Osteoblast (primary cell): ENCODE measurements around the gene ALG14. TPM values are rescaled to one million over a fixed set of nuclear protein-coding genes. Genes with fewer than 3 reads are reported as not detected.
"Not testable (repeated sequence)": the region's sequence is repeated elsewhere in the genome, so short reads cannot be mapped to it uniquely, and the experiment has no call there.

ENCODE experiments used
- DNase-seq: peaks from one replicate; pipeline ENCODE4 v3.0.0; 2011; ENCODE audit warnings: low spot score, mixed read lengths; ENCODE audit not compliant: insufficient read length; ENCODE audit errors: missing footprints
- H2AFZ ChIP-seq: 2 replicates; pipeline ENCODE4 v1.6.0; 2011; ENCODE audit warnings: mild to moderate bottlenecking, low read length
- H3K27ac ChIP-seq: 2 replicates; pipeline ENCODE4 v1.5.1; 2011; ENCODE audit warnings: mild to moderate bottlenecking, low read depth, low read length, moderate library complexity
- H3K27me3 ChIP-seq: 2 replicates; pipeline ENCODE4 v1.6.0; 2012; ENCODE audit warnings: mild to moderate bottlenecking, control low read depth, inconsistent platforms, low read length, moderate library complexity; ENCODE audit not compliant: insufficient read depth
- H3K36me3 ChIP-seq: 2 replicates; pipeline ENCODE4 v1.5.1; 2011; ENCODE audit warnings: mild to moderate bottlenecking, low read length, control low read depth, moderate library complexity; ENCODE audit not compliant: insufficient read depth
- H3K4me1 ChIP-seq: 2 replicates; pipeline ENCODE4 v1.5.1; 2011; ENCODE audit warnings: mild to moderate bottlenecking, low read length, control low read depth, moderate library complexity; ENCODE audit not compliant: insufficient read depth
- H3K4me2 ChIP-seq: 2 replicates; pipeline ENCODE4 v1.6.0; 2011; ENCODE audit warnings: mild to moderate bottlenecking, low read length; ENCODE audit not compliant: insufficient read depth
- H3K4me3 ChIP-seq: fragments of 200-600 bp; sonication (generic); 3 replicates; pipeline ENCODE4 v1.5.1; 2012; ENCODE audit warnings: mild to moderate bottlenecking, low read length, inconsistent platforms; ENCODE audit not compliant: insufficient read depth
- H3K79me2 ChIP-seq: 2 replicates; pipeline ENCODE4 v1.6.0; 2012; ENCODE audit warnings: mild to moderate bottlenecking, low read length, control low read depth, inconsistent platforms; ENCODE audit not compliant: insufficient read depth
- H3K9me3 ChIP-seq: 2 replicates; pipeline ENCODE4 v1.5.1; 2011; ENCODE audit warnings: low read depth, low read length, control low read depth
- H4K20me1 ChIP-seq: 2 replicates; pipeline ENCODE4 v1.6.0; 2012; ENCODE audit warnings: mild to moderate bottlenecking, low read length, control low read depth; ENCODE audit not compliant: insufficient read depth
- total RNA-seq: library from RNA; depleted of rRNA; stranded (reverse); fragments of >200 nt; gene quantifications from 2 replicates; pipeline ENCODE4 v1.2.3, GENCODE V29; 2012
- TF ChIP-seq, protein P1 (sequence below): IDR thresholded peaks from 2 replicates; pipeline ENCODE4 v1.5.1; 2011; ENCODE audit warnings: mild to moderate bottlenecking, low read depth, low read length, moderate library complexity; ENCODE audit errors: extremely low read depth

ALG14 gene
- total RNA-seq, 1 donor = 1.4 TPM

DNA sequence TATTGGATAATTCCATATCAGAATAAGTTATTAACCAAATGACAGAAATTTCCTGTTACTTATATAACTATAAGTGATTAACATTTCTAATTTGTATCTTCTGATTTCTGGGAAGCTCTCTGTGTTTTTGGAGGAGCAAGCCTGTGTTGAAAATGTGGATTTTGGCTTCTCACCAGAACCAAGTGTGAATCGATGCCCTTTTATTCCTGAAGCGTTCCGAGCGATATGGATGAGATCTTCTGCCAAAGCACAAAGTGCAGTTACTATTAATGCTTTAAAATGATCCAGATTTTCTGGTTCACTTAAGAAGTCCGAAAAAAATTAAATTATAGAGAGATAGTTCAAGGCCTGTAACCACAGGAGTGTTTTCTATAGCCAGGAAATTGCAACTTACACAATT lies 22.8 kb downstream of the ALG14 start:
- Histone ChIP-seq H3K4me1 (no peaks in the 10 kb centered on the region), H3K27ac (no peak overlapping the region), H3K4me3 (no peak overlapping the region), H4K20me1 (no peaks in the 10 kb centered on the region), H3K9me3 (no peaks in the 10 kb centered on the region), H3K36me3 (no peaks in the 10 kb centered on the region), H3K79me2 (no peaks in the 10 kb centered on the region), H3K4me2 (no peak overlapping the region), H2AFZ (no peak overlapping the region), H3K27me3 (no peaks in the 10 kb centered on the region)
- TF ChIP-seq, protein P1, sequence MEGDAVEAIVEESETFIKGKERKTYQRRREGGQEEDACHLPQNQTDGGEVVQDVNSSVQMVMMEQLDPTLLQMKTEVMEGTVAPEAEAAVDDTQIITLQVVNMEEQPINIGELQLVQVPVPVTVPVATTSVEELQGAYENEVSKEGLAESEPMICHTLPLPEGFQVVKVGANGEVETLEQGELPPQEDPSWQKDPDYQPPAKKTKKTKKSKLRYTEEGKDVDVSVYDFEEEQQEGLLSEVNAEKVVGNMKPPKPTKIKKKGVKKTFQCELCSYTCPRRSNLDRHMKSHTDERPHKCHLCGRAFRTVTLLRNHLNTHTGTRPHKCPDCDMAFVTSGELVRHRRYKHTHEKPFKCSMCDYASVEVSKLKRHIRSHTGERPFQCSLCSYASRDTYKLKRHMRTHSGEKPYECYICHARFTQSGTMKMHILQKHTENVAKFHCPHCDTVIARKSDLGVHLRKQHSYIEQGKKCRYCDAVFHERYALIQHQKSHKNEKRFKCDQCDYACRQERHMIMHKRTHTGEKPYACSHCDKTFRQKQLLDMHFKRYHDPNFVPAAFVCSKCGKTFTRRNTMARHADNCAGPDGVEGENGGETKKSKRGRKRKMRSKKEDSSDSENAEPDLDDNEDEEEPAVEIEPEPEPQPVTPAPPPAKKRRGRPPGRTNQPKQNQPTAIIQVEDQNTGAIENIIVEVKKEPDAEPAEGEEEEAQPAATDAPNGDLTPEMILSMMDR = no peak
- DNase-seq = no peak

DNA sequence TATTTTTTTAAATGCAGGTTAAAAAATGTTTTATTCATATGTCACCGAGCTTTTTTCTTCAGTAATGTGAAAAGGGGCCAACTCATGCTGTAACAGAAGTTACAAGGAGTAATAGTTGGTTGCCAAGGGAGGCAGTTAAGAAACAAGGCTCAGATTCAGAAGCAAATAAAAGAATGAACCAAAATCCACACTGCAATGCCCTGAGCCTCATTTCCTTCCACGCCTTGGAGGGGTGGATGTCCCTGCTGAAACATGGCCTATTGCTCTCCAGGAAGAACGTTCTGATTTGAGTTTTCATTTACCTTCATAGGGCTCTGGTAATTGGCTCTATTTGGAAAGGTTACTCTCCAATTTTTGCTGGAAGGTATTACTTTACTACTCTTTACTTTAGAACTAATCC lies 24.4 kb downstream of the ALG14 start:
- Histone ChIP-seq H3K4me3 (no peak overlapping the region), H4K20me1 (no peaks in the 10 kb centered on the region), H3K27me3 (no peaks in the 10 kb centered on the region), H3K36me3 (no peaks in the 10 kb centered on the region), H3K79me2 (no peaks in the 10 kb centered on the region), H3K27ac (no peak overlapping the region), H3K4me1 (no peaks in the 10 kb centered on the region), H2AFZ (no peak overlapping the region), H3K9me3 (no peaks in the 10 kb centered on the region), H3K4me2 (no peak overlapping the region)
- DNase-seq = no peak
- TF ChIP-seq, protein P1 = no peak

DNA sequence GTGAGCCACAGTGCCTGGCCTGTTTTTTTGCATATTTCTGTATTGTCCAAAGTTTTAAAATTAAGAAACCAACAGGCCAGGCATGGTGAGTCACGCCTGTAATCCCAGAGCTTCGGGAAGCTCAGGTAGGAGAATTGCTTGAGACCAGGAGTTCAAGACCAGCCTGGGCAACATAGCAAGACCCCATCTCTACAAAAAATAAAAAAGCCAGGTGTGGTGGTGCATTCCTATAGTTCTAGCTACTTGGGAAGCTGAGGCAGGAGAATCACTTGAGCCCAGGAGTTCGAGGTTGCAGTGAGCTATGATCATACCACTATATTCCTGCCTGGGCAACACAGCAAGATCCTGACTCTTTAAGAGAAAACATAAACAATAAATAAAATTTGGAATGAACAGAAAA lies 25.1 kb downstream of the ALG14 start:
- not testable (repeated sequence) for H3K27ac ChIP-seq, H3K9me3 ChIP-seq, H3K27me3 ChIP-seq, H3K79me2 ChIP-seq, H2AFZ ChIP-seq, H3K4me2 ChIP-seq, H3K36me3 ChIP-seq, DNase-seq, H4K20me1 ChIP-seq, H3K4me3 ChIP-seq, H3K4me1 ChIP-seq

DNA sequence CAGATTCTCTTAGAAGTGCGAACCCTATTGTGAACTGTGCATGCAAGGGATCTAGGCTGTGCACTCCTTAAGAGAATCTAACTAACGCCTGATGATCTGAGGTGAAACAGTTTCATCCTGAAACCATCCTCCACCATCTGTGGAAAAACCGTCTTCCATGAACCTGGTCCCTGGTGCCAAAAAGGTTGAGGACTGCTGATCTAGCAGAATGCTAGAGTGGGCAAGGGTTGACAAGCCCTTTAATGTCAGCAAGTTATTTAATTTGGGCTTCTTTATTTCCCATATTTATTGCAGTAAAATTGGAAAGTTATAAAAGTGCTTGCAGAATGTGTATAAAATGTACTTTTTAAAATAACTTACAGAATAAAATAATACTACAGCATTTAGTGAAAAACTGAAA lies 26.4 kb downstream of the ALG14 start:
- Histone ChIP-seq H3K9me3 (no peaks in the 10 kb centered on the region), H4K20me1 (no peaks in the 10 kb centered on the region), H2AFZ (no peak overlapping the region), H3K27me3 (no peaks in the 10 kb centered on the region), H3K4me1 (peaks cover 12% of the 10 kb centered on the region), H3K36me3 (no peaks in the 10 kb centered on the region), H3K27ac (no peak overlapping the region), H3K79me2 (no peaks in the 10 kb centered on the region), H3K4me3 (no peak overlapping the region), H3K4me2 (no peak overlapping the region)
- DNase-seq = no peak
- TF ChIP-seq, protein P1 = no peak
